T-helper 1 cell (primary cell): Measurements from ENCODE around the gene UQCC5.

Source experiments
- DNase-seq, 5 donors: peaks; one replicate each; pipeline ENCODE4 v3.0.0-alpha.2; 2012 to 2020

Gene UQCC5

GRCh38 chr3:52534281-52535183 is 1.9 kb upstream of the UQCC5 start:
- DNase-seq = no peak

- no peak for DNase-seq
Measured at GRCh38 chr3:52535411-52536111, 844 bp upstream of the UQCC5 start.

- DNase-seq = no peak
Measured at GRCh38 chr3:52536112-52536368, 365 bp upstream of the UQCC5 start.

GRCh38 chr3:52537165-52537620 is 788 bp downstream of the UQCC5 start:
- DNase-seq = no peak

- DNase-seq = no peak
Measured at GRCh38 chr3:52537726-52538421, 1.5 kb downstream of the UQCC5 start.

- no peak for DNase-seq
Measured at GRCh38 chr3:52539010-52539653, 2.7 kb downstream of the UQCC5 start.

GRCh38 chr3:52541050-52541449 is 4.6 kb downstream of the UQCC5 start:
- no peak for DNase-seq

- no peak for DNase-seq
Measured at GRCh38 chr3:52544937-52545336, 8.5 kb downstream of the UQCC5 start.

- no peak for DNase-seq
Measured at GRCh38 chr3:52546111-52546901, 9.9 kb downstream of the UQCC5 start.

GRCh38 chr3:52547143-52547542 is 10.7 kb downstream of the UQCC5 start:
- no peak for DNase-seq

GRCh38 chr3:52551118-52551517 is 14.7 kb downstream of the UQCC5 start:
- DNase-seq = no peak

GRCh38 chr3:52552089-52552488 is 15.7 kb downstream of the UQCC5 start:
- DNase-seq = no peak

- DNase-seq = no peak
Measured at GRCh38 chr3:52554026-52554755, 17.8 kb downstream of the UQCC5 start.

- DNase-seq = no peak
Measured at GRCh38 chr3:52555056-52555455, 18.7 kb downstream of the UQCC5 start.

- no peak for DNase-seq
Measured at GRCh38 chr3:52557011-52557960, 20.9 kb downstream of the UQCC5 start.

- no peak for DNase-seq
Measured at GRCh38 chr3:52558436-52558835, 22.0 kb downstream of the UQCC5 start.

GRCh38 chr3:52561028-52561747 is 24.8 kb downstream of the UQCC5 start:
- no peak for DNase-seq

GRCh38 chr3:52563984-52564383 is 27.6 kb downstream of the UQCC5 start:
- no peak for DNase-seq

GRCh38 chr3:52568069-52568468 is 31.7 kb downstream of the UQCC5 start:
- no peak for DNase-seq

GRCh38 chr3:52570076-52570475 is 33.7 kb downstream of the UQCC5 start:
- no peak for DNase-seq
